GM20000 (cell line): ENCODE results near the gene SHOC2.

Experiments used
- DNase-seq: peaks from one replicate; pipeline ENCODE4 v3.0.0; 2012; ENCODE audit warnings: low spot score
- TF ChIP-seq, protein P1 (sequence below): IDR thresholded peaks from 2 replicates; pipeline ENCODE4 v1.5.1; 2012; ENCODE audit warnings: mild to moderate bottlenecking, control low read depth; ENCODE audit errors: extremely low read depth, missing control alignments

The SHOC2 gene

DNA sequence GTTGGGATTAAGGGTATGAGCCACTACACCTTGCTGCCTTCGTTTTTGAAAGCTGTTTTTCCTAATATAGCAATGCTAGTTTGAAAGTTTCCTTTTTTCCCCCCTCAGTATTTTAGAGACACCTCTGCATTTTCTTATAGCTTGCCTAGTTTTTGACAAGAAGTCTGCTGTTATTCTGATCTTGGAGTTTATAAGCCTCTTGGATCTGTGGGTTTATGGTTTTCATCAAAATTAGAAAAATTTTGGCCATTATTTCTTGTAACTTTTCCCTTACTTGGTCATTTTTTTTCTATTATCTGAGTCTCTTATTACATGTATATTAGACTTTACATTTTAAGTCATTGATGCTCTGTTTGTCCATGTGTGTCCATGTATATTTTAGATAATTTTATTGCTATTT, 57.2 kb downstream of the SHOC2 start:
- TF ChIP-seq, protein P1, sequence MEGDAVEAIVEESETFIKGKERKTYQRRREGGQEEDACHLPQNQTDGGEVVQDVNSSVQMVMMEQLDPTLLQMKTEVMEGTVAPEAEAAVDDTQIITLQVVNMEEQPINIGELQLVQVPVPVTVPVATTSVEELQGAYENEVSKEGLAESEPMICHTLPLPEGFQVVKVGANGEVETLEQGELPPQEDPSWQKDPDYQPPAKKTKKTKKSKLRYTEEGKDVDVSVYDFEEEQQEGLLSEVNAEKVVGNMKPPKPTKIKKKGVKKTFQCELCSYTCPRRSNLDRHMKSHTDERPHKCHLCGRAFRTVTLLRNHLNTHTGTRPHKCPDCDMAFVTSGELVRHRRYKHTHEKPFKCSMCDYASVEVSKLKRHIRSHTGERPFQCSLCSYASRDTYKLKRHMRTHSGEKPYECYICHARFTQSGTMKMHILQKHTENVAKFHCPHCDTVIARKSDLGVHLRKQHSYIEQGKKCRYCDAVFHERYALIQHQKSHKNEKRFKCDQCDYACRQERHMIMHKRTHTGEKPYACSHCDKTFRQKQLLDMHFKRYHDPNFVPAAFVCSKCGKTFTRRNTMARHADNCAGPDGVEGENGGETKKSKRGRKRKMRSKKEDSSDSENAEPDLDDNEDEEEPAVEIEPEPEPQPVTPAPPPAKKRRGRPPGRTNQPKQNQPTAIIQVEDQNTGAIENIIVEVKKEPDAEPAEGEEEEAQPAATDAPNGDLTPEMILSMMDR: no peak
- DNase-seq: no peak

DNA sequence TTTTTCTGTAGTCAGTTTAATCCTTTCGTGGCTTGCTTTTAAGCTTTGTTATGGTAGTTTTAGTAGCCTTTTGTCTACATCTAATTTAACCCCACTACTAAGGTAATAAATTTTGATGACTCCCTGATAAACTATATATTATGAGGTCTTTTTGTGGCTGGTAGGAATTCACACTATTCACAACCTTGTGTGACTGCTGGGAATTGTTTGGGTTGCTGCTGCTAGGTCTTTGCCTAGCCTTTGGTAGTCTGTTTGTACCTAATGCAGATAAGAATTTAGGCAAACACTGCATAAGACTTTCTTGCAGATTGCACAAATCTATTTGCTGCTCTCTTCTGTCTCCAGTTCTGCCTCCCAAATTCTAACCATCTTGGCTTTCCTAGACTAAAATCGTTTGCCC, 58.3 kb downstream of the SHOC2 start:
- DNase-seq: no peak
- TF ChIP-seq, protein P1: no peak

DNA sequence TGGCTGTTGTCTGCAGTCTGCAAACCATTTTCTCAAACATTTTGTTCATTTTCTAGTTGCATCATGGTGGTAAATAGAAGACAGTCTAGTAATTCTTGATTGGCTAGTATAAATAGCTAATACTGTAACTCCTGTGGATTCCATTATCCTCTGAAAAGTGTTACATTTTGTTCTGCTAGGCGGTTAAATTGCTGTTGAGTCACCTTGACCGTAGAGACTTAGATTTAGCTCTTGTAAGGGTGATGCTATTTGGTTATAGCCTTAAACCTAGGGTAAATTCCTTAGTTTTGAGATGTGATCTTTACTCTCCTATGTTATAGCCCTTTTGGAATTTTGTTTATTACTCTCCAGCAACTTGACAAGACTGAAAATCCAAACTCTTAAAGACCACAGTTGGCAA, 58.8 kb downstream of the SHOC2 start:
- TF ChIP-seq, protein P1: no peak
- no peak for DNase-seq

DNA sequence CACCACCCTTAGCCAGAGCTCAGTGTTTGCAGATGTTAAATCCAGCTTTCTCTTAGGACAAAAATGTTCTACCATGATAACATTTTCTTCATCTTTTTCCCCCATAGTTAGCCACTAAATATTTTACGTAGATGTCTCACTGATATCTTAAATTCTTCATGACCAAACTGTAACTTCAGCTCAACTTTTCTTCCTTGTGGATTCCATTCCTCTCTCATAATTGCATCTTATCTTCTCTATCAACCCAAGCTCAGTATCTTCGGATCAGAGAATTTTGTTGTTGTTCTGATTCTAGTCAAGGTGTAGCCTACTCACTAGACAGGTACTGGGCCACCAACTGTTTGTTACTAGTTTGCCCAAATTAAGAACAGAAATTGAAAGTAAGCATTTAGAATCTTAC, 60.2 kb downstream of the SHOC2 start:
- TF ChIP-seq, protein P1: no peak
- DNase-seq: no peak

DNA sequence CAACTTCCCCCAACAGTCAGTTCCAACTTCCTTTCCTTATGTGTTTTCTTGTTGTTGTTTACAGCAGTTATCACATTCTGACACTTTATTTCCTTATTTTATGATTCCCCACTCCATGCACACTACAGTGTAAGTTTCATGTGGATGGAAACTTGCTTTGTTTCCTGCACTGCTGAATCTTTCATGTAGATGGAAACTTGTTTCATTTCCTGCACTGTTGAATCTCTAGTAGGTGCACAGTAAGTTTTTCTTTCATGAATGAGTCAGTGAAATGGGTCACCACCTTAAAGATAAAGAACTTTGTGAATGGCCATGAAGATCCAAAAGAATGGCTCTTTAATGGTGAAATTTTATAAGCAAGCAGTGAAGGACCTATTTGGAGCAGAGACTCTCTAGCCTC, 61.4 kb downstream of the SHOC2 start:
- no peak for DNase-seq
- TF ChIP-seq, protein P1: no peak

DNA sequence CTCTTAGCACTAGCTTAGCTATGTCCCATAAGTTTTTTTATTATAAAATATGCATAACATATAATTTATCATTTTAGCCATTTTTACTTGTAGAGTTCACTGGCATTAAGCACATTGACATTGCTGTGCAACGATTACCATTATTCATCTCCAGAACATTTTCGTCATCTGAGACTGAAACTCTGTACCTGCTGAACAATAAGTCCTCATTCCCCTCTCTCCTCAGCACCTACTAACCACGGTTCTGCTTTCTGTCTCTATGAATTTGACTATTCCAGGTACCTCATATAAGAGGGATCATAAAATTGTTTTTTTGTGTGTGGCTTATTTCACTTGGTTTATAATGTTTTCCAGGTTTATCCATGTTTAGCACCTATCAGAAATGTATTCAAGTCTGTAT, 64.1 kb downstream of the SHOC2 start:
- TF ChIP-seq, protein P1: no peak
- DNase-seq: no peak

DNA sequence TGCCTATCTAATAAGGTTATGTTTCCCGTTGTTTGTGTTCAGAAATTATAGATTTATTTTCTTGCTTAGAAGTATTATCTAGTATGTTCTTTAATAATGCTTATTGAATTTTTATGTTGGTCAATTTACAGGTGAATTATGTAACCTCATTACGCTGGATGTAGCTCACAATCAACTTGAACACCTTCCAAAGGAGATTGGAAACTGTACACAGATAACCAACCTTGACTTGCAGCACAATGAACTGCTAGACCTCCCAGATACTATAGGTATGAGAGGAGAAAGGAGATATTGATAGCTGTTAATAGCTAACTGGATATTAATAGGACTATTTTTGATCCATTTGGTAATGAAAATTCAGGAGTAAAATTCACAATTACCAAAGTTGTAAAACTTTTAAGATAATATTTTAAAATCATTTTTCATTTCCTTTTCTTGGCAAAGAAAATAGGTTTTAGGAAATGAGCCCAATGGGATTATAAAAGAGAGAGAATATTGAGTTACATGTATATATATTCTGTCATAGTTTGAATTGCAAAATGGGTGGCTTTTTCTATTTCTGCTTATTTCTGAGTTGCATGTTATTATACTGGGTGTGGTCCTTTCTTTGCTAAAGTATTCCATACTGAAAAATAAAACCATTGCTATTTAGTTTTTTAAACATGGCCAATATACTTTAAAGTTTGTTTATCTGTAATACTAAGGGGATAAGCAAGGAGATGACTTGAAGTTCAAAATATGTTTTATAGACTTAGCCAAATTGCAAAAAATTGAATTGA, 66.3 kb downstream of the SHOC2 start:
- TF ChIP-seq, protein P1: no peak
- no peak for DNase-seq
